HG03139 (cell line): ENCODE results near the gene SOCS2.

Experiments used
- ATAC-seq: cut with Tn5 transposase; IDR thresholded peaks from one replicate; pipeline ENCODE4 v1.9.1; 2021; ENCODE audit not compliant: unreplicated experiment

The SOCS2 gene

GRCh38 chr12:93565760-93566159 is 6.7 kb upstream of the SOCS2 start:
- ATAC-seq = no peak

- ATAC-seq = no peak
Measured at GRCh38 chr12:93567174-93567573, 5.3 kb upstream of the SOCS2 start.

GRCh38 chr12:93568091-93568490 is 4.4 kb upstream of the SOCS2 start:
- ATAC-seq = no peak

GRCh38 chr12:93569301-93569655 is 3.2 kb upstream of the SOCS2 start:
- no peak for ATAC-seq

- ATAC-seq = peak; percentile 39
Measured at GRCh38 chr12:93569656-93570551, 2.6 kb upstream of the SOCS2 start.

- ATAC-seq = peak; percentile 39
Measured at GRCh38 chr12:93570552-93571364, 1.7 kb upstream of the SOCS2 start.

- ATAC-seq = peak; percentile 14
Measured at GRCh38 chr12:93571365-93571924, 1.0 kb upstream of the SOCS2 start.

- ATAC-seq = no peak
Measured at GRCh38 chr12:93572712-93573551, 457 bp downstream of the SOCS2 start.

- no peak for ATAC-seq
Measured at GRCh38 chr12:93573552-93574223, 1.2 kb downstream of the SOCS2 start.

GRCh38 chr12:93577222-93577621 is 4.7 kb downstream of the SOCS2 start:
- ATAC-seq = no peak

- no peak for ATAC-seq
Measured at GRCh38 chr12:93578221-93578620, 5.7 kb downstream of the SOCS2 start.

- no peak for ATAC-seq
Measured at GRCh38 chr12:93580682-93581081, 8.2 kb downstream of the SOCS2 start.

- ATAC-seq = no peak
Measured at GRCh38 chr12:93581370-93581769, 8.9 kb downstream of the SOCS2 start.

GRCh38 chr12:93582351-93582750 is 9.9 kb downstream of the SOCS2 start:
- ATAC-seq = no peak

- no peak for ATAC-seq
Measured at GRCh38 chr12:93583627-93584392, 11.3 kb downstream of the SOCS2 start.

GRCh38 chr12:93585247-93585646 is 12.8 kb downstream of the SOCS2 start:
- no peak for ATAC-seq

- ATAC-seq = no peak
Measured at GRCh38 chr12:93587611-93588010, 15.1 kb downstream of the SOCS2 start.

GRCh38 chr12:93589081-93589480 is 16.6 kb downstream of the SOCS2 start:
- no peak for ATAC-seq

- ATAC-seq = peak; percentile 75
Measured at GRCh38 chr12:93591137-93591868, 18.8 kb downstream of the SOCS2 start.
